T-cell (primary cell): ENCODE data around the gene LEFTY2. TPM values are rescaled to one million over a fixed set of nuclear protein-coding genes. Genes with fewer than 3 reads are reported as not detected.
"Not testable (repeated sequence)": the region's sequence is repeated elsewhere in the genome, so short reads cannot be mapped to it uniquely, and the experiment has no call there.

Experiments used
- ATAC-seq, 4 experiments: fragments of 200-7000 bp in 3 of 4; fragments of 150-1000 bp in 1 of 4; cut with Tn5 transposase; replicated peaks in 1 of 4; 1 replicate in 3 of 4; 2 replicates in 1 of 4; pipeline ENCODE4 v1.10.0; 2021; ENCODE audit warnings: moderate library complexity in 3 of 4, mild to moderate bottlenecking in 2 of 4, moderate number of reproducible peaks in 1 of 4
- CTCF ChIA-PET, 2 donors: fragments of 300-600 bp; sonication (Branson Sonifier 250); formaldehyde crosslinking; loops; one replicate each; lab custom pipeline; 2022; ENCODE audit warnings: antibody characterized with exemption in 2 of 2; lab: Charles Lee
- POLR2A ChIA-PET, 2 donors: fragments of 300-600 bp; sonication (Branson Sonifier 250); formaldehyde crosslinking; loops; one replicate each; lab custom pipeline; 2022; ENCODE audit warnings: antibody characterized with exemption in 2 of 2; lab: Charles Lee
- DNase-seq, 35 experiments: peaks; one replicate each; pipeline versions ENCODE4 v3.0.0 to v3.0.0-alpha.2; 2013 to 2023
- H3K27ac ChIP-seq: one replicate; pipeline ENCODE4 v1.5.1; 2013; ENCODE audit warnings: low read length
- H3K27me3 ChIP-seq, 2 experiments: replicated peaks in 1 of 2; 1 replicate in 1 of 2; 2 replicates in 1 of 2; pipeline versions ENCODE4 v1.6.1 to v1.7.0; 2013; ENCODE audit warnings: low read length in 1 of 2, mixed read lengths in 1 of 2; ENCODE audit not compliant: control insufficient read depth in 2 of 2, insufficient read depth in 2 of 2; ENCODE audit errors: extremely low read depth in 1 of 2
- H3K36me3 ChIP-seq, 2 donors: 1 replicate in 1 of 2; 2 replicates in 1 of 2; pipeline versions ENCODE4 v1.6.1 to v1.7.0; 2013; ENCODE audit warnings: low read length in 1 of 2; ENCODE audit not compliant: control insufficient read depth in 2 of 2, insufficient read depth in 1 of 2; ENCODE audit errors: extremely low read depth in 1 of 2
- H3K4me1 ChIP-seq, 2 experiments: 1 replicate in 1 of 2; 2 replicates in 1 of 2; pipeline versions ENCODE4 v1.6.1 to v1.7.0; 2013; ENCODE audit warnings: low read length in 2 of 2, mixed read lengths in 1 of 2; ENCODE audit not compliant: insufficient read depth in 2 of 2, control insufficient read depth in 1 of 2; ENCODE audit errors: extremely low read depth in 1 of 2
- H3K4me3 ChIP-seq, 2 donors: 1 replicate in 1 of 2; 2 replicates in 1 of 2; pipeline versions ENCODE4 v1.5.1 to v1.7.0; 2013; ENCODE audit warnings: mild to moderate bottlenecking in 2 of 2, low read length in 1 of 2, moderate library complexity in 1 of 2; ENCODE audit not compliant: control insufficient read depth in 1 of 2; ENCODE audit errors: extremely low read depth in 1 of 2
- H3K9me3 ChIP-seq: 2 replicates; pipeline ENCODE4 v1.7.0; 2013
- H3K27ac Mint-ChIP-seq, 2 donors: one replicate each; pipeline ENCODE4 v1.8.0; 2020 to 2021; ENCODE audit warnings: mild to moderate bottlenecking in 2 of 2, mixed read lengths in 2 of 2
- H3K27me3 Mint-ChIP-seq, 2 donors: one replicate each; pipeline ENCODE4 v1.8.0; 2021 to 2022; ENCODE audit warnings: mixed read lengths in 2 of 2
- H3K36me3 Mint-ChIP-seq: one replicate; pipeline ENCODE4 v1.8.0; 2021; ENCODE audit warnings: mixed read lengths
- H3K4me1 Mint-ChIP-seq, 3 donors: one replicate each; pipeline ENCODE4 v1.8.0; 2020 to 2022; ENCODE audit warnings: mixed read lengths in 3 of 3, mild to moderate bottlenecking in 1 of 3
- H3K4me3 Mint-ChIP-seq, 3 donors: one replicate each; pipeline ENCODE4 v1.8.0; 2020 to 2022; ENCODE audit warnings: mild to moderate bottlenecking in 3 of 3, mixed read lengths in 3 of 3, moderate library complexity in 3 of 3
- H3K9me3 Mint-ChIP-seq, 3 donors: one replicate each; pipeline ENCODE4 v1.8.0; 2020 to 2022; ENCODE audit warnings: mixed read lengths in 3 of 3
- WGBS: methylation state at CpG from one replicate; pipeline ENCODE4 v1.1.5; 2013; ENCODE audit warnings: missing lambda C conversion rate; ENCODE audit not compliant: insufficient coverage; 5-methylcytosine and 5-hydroxymethylcytosine counted together
- total RNA-seq, 35 experiments: library from RNA in 6 of 35; stranded (reverse) in 6 of 35; fragments of 120-200 nt in 1 of 35; gene quantifications; one replicate each; pipeline versions ENCODE4 v1.2.1 to v1.2.4 and lab custom pipeline; 2013 to 2026

The LEFTY2 gene
- total RNA-seq, 5 donors from 2014 or later (not counting 1 experiment from before 2014, with no cell fraction given), result 0.16 TPM; not detected in 4

DNA sequence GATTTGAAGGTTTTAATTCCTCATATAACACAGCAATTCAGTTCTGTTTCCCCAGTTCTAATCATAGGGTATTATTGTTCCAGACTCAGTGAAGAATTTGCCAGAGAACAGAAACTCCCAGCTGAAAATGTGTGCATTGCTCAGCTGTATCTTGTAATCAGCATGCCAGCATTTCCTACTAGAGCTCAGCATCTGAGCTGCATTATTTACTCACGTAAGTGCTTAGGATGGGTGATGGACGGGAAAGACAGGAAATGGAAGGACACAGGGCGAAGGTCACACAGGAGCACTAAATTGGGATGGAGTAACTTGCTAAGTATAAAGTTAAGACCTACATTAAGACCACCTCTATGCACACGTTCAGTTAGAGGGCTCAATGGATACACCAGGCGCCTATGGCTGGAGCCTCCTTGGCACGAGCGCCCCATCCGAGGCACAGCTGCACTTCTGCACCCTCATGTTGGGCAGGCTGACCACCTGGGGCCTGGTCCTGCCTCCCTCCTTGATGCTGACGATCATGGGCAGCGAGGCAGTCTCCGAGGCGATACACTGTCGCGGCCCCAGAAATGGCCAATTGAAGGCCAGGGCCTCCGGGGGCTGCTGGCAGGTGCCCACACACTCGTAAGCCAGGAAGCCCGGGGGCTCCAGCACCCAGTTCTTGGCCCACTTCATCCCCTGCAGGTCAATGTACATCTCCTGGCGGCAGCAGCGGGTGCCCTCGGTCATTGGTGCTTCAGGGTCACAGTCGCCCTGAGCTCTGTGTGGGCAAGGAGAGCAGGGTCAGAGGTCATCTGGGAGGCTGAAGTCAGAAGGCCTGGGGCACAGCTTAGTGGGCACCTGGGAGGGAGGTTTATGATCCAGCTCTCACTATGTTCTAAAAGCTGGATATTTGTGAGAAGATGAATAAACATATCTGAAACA lies 3.7 kb downstream of the LEFTY2 start:
- H3K27ac Mint-ChIP-seq, result no peak overlapping the region

DNA sequence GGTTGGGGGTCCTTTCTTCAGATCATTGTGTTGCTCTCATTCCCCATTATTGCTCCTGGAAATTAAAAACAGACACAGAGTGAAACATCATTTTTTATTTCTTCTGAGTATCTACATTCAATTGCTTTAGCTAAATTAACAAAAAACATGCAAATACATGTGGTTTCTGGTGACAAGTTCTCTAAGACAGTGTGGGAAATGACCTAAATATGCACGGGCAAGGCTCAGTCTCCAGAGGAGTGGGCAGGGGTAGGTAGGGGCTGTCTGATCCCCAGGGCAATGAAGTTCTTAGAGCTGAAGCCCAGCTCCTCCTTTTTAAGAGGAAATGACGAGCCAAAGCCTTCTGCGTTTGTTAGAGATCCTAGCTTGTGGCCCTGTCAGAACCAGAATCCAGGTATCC lies 4.5 kb downstream of the LEFTY2 start:
- Mint-ChIP-seq H3K27me3 (peaks cover 0 to 3% of the 10 kb centered on the region in 2 donors), H3K9me3 (no peaks in the 10 kb centered on the region), H3K4me1 (peaks cover 0 to 4% (median 0%) of the 10 kb centered on the region in 3 donors), H3K36me3 (no peaks in the 10 kb centered on the region), H3K27ac (no peak overlapping the region), H3K4me3 (no peak overlapping the region)
- WGBS, result 74% methylated on average over 3 of the region's 3 CpGs
- Histone ChIP-seq H3K27ac (no peak overlapping the region), H3K4me1 (no peaks in the 10 kb centered on the region), H3K9me3 (no peaks in the 10 kb centered on the region), H3K4me3 (no peak overlapping the region), H3K27me3 (peaks cover 0 to 6% of the 10 kb centered on the region in 2 experiments), H3K36me3 (no peaks in the 10 kb centered on the region)
- ATAC-seq (no peak), DNase-seq (no peak)
- ChIA-PET CTCF (interaction anchor here in 1 of 2 donors (0.5 kb wide), 1 partner anchor 190 kb away, joined by 4 read pairs; no protein-coding TSS in a partner anchor), POLR2A (interaction anchor here in 1 of 2 donors (0.6 to 0.7 kb wide), 3 partner anchors 79 to 429 kb away, joined by 3 to 4 read pairs (median 3); no protein-coding TSS in a partner anchor)

More for the DNA sequence above, 3.7 kb downstream of the LEFTY2 start:
- Mint-ChIP-seq H3K4me1 (peaks cover 0 to 3% (median 0%) of the 10 kb centered on the region in 3 donors), H3K27me3 (peaks cover 0 to 3% of the 10 kb centered on the region in 2 donors), H3K36me3 (no peaks in the 10 kb centered on the region), H3K9me3 (no peaks in the 10 kb centered on the region), H3K4me3 (no peak overlapping the region)
- Histone ChIP-seq H3K9me3 (no peaks in the 10 kb centered on the region), H3K27ac (no peak overlapping the region), H3K36me3 (no peaks in the 10 kb centered on the region), H3K4me1 (no peaks in the 10 kb centered on the region), H3K27me3 (peaks cover 0 to 6% of the 10 kb centered on the region in 2 experiments), H3K4me3 (no peak overlapping the region)
- CTCF ChIA-PET, result interaction anchor here in 1 of 2 donors (0.5 to 0.6 kb wide), 2 partner anchors 22 to 191 kb away, joined by 4 read pairs; no protein-coding TSS in a partner anchor
- POLR2A ChIA-PET, result interaction anchor here in 1 of 2 donors (0.6 to 0.7 kb wide), 2 partner anchors 306 to 430 kb away, joined by 3 to 4 read pairs; no protein-coding TSS in a partner anchor
- DNase-seq (no peak), ATAC-seq (no peak)
- WGBS, result 95% methylated on average over 14 of the region's 21 CpGs

DNA sequence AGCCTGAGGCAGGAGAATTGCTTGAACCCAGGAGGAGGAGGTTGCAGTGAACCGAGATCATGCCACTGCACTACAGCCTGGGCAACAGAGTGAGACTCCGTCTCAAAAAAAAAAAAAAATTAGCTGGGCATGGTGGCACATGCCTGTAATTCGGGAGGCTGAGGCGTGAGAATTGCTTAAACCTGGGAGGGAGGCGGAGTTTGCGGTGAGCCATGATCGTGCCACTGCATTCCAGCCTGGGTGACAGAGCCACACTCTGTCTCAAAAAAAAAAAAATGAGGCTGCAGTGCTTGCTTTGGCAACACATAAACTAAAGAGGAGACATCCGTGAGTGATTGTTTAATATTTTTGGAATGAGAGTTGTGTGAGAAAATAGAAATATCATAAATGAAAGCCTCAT lies 4.9 kb downstream of the LEFTY2 start:
- CTCF ChIA-PET, result not testable (repeated sequence)

DNA sequence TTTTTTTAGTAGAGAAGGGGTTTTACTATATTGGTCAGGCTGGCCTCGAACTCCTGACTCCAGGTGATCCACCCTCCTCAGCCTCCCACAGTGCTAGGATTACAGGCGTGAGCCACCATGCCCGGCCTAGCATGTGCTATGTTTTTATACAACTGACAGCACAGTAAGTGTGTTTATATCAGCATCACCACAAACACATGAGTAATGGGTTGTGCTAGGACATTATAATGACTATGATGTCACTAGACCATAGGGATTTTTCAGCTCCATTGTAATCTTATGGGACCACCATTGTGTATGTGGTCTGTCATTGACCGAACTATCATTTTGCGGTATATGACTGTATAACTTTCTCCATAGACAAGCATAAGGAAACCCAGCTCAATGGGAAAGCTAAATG lies 6.3 kb downstream of the LEFTY2 start:
- Histone ChIP-seq H3K36me3 (no peaks in the 10 kb centered on the region), H3K4me1 (no peaks in the 10 kb centered on the region), H3K27me3 (peaks cover 0 to 2% of the 10 kb centered on the region in 2 experiments), H3K27ac (no peak overlapping the region), H3K9me3 (no peaks in the 10 kb centered on the region), H3K4me3 (no peak overlapping the region)
- no CpG with 5 or more reads among the region's 5 CpGs for WGBS
- Mint-ChIP-seq H3K27me3 (peaks cover 0 to 3% of the 10 kb centered on the region in 2 donors), H3K9me3 (no peaks in the 10 kb centered on the region), H3K36me3 (no peaks in the 10 kb centered on the region), H3K4me3 (no peak overlapping the region), H3K4me1 (peaks cover 0 to 2% (median 0%) of the 10 kb centered on the region in 3 donors), H3K27ac (no peak overlapping the region)
- DNase-seq, result no peak
- no peak for ATAC-seq
- ChIA-PET POLR2A (no interaction called here), CTCF (interaction anchor here in 1 of 2 donors (0.7 kb wide), 1 partner anchor 11 kb away, joined by 3 read pairs; the partner anchor contains the start of gene PYCR2)

More for the DNA sequence above, 4.9 kb downstream of the LEFTY2 start:
- not testable (repeated sequence) for ATAC-seq, H3K27ac ChIP-seq, H3K4me3 Mint-ChIP-seq, H3K4me3 ChIP-seq, H3K27ac Mint-ChIP-seq, H3K9me3 Mint-ChIP-seq, H3K36me3 Mint-ChIP-seq, DNase-seq, H3K9me3 ChIP-seq, H3K27me3 ChIP-seq, H3K27me3 Mint-ChIP-seq, H3K36me3 ChIP-seq, H3K4me1 ChIP-seq, H3K4me1 Mint-ChIP-seq
- 88% methylated on average over 7 of the region's 8 CpGs for WGBS
- POLR2A ChIA-PET, result interaction anchor here in 1 of 2 donors (0.7 kb wide), 2 partner anchors 78 to 305 kb away, joined by 3 to 4 read pairs; no protein-coding TSS in a partner anchor

DNA sequence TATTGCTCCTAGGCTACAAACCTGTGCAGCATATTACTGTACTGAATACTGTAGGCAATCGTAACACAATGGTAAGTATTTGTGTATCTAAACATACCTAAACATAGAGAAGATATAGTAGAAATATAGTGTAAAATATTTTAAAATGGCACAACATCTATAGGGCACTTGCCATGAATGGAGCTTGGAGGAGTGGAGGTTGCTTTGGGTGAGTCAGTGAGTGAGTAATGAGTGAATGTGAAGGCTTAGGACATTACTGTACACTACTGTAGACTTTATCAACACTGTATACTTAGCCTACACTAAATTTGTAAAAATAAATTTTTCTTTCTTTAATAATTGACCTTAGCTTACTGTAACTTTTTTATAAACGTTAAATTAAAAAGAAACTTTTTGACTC lies 7.9 kb downstream of the LEFTY2 start:
- peaks cover 10 to 13% of the 10 kb centered on the region in 2 experiments for H3K4me1 ChIP-seq
- no peak overlapping the region for H3K4me3 Mint-ChIP-seq
- DNase-seq (no peak), ATAC-seq (no peak)
- H3K27ac Mint-ChIP-seq, result no peak overlapping the region
- no peak overlapping the region for H3K27ac ChIP-seq
- peaks cover 0 to 2% of the 10 kb centered on the region in 2 donors for H3K27me3 Mint-ChIP-seq
- H3K4me1 Mint-ChIP-seq, result peaks cover 13 to 15% (median 14%) of the 10 kb centered on the region in 3 donors
- CTCF ChIA-PET, result interaction anchor here in 1 of 2 donors (0.6 kb wide), 1 partner anchor 155 kb away, joined by 3 read pairs; the partner anchor contains the start of gene SRP9
- H3K9me3 Mint-ChIP-seq, result no peaks in the 10 kb centered on the region
- POLR2A ChIA-PET, result interaction anchor here in 1 of 2 donors (0.5 to 0.6 kb wide), 2 partner anchors 583 to 916 kb away, joined by 3 to 4 read pairs; no protein-coding TSS in a partner anchor
- no CpG with 5 or more reads among the region's 2 CpGs for WGBS
- H3K4me3 ChIP-seq, result no peak overlapping the region
- H3K36me3 ChIP-seq, result no peaks in the 10 kb centered on the region
- H3K9me3 ChIP-seq, result no peaks in the 10 kb centered on the region
- H3K36me3 Mint-ChIP-seq, result no peaks in the 10 kb centered on the region
- no peaks in the 10 kb centered on the region for H3K27me3 ChIP-seq
